Stomach (tissue), 9 donors: ENCODE data around the gene MTA3. TPM values are rescaled to one million over a fixed set of nuclear protein-coding genes. Genes with fewer than 3 reads are reported as not detected.
A peak's percentile ranks its signal among the peaks of the same experiment; 100 is the strongest.
"Not testable (repeated sequence)": the region's sequence is repeated elsewhere in the genome, so short reads cannot be mapped to it uniquely, and the experiment has no call there.

Experiments used
- DNase-seq, 2 donors: peaks; one replicate each; pipeline versions ENCODE4 v3.0.0 to v3.0.0-alpha.2; 2013 to 2019
- H3K27ac ChIP-seq, 5 donors: fragments of 200-600 bp in 4 of 5; sonication (generic) in 4 of 5; one replicate each; pipeline ENCODE4 v1.5.1; 2013 to 2019; ENCODE audit warnings: mild to moderate bottlenecking in 1 of 5, moderate library complexity in 1 of 5
- H3K27me3 ChIP-seq, 3 donors: fragments of 200-600 bp; sonication (generic); one replicate each; pipeline ENCODE4 v1.5.1; 2017 to 2019; ENCODE audit warnings: mixed run types in 1 of 3
- H3K36me3 ChIP-seq, 4 donors: fragments of 200-600 bp; sonication (generic); 1 replicate in 3 of 4; 2 replicates in 1 of 4; pipeline ENCODE4 v1.5.1; 2016 to 2019
- H3K4me1 ChIP-seq, 4 donors: fragments of 200-600 bp; sonication (generic); one replicate each; pipeline ENCODE4 v1.5.1; 2016 to 2019
- H3K4me3 ChIP-seq, 4 donors: fragments of 200-600 bp; sonication (generic) in 3 of 4; one replicate each; pipeline ENCODE4 v1.5.1; 2016 to 2019; ENCODE audit warnings: mild to moderate bottlenecking in 1 of 4
- H3K9me3 ChIP-seq, 4 donors: fragments of 200-600 bp; sonication (generic); one replicate each; pipeline ENCODE4 v1.5.1; 2016 to 2019
- CTCF ChIP-seq, 7 experiments: fragments of 450-650 bp in 4 of 7; fragments of 200-600 bp in 3 of 7; sonication (generic) in 3 of 7; IDR thresholded peaks; one replicate each; pipeline ENCODE4 v1.5.1; 2016 to 2019; ENCODE audit warnings: antibody characterized with exemption in 7 of 7, control low read depth in 2 of 7, mild to moderate bottlenecking in 1 of 7
- EP300 ChIP-seq: sonication (generic); formaldehyde crosslinking; IDR thresholded peaks from one replicate; pipeline ENCODE4 v1.6.1; 2017; ENCODE audit warnings: antibody characterized with exemption
- POLR2A ChIP-seq, 4 donors: fragments of 450-650 bp; IDR thresholded peaks; one replicate each; pipeline ENCODE4 v1.6.1; 2016; ENCODE audit warnings: antibody characterized with exemption in 4 of 4, control low read depth in 2 of 4, mild to moderate bottlenecking in 1 of 4, moderate library complexity in 1 of 4
- POLR2AphosphoS5 ChIP-seq, 3 donors: sonication (generic); formaldehyde crosslinking; IDR thresholded peaks; one replicate each; pipeline ENCODE4 v1.6.1; 2016; ENCODE audit warnings: antibody characterized with exemption in 3 of 3
- WGBS, 5 donors: extraction: QIAGEN DNeasy Blood & Tissue Kit in 3 of 5; methylation state at CpG; one replicate each; pipeline versions ENCODE4 v1.1.5 to v1.1.7; 2013 to 2018; 5-methylcytosine and 5-hydroxymethylcytosine counted together
- intact Hi-C: fragments of 100-400 bp; cut with DNase I; formaldehyde crosslinking; loops from one replicate; pipeline ENCODE4 v1.15.1; 2023; ENCODE audit warnings: low total_unique reads
- polyA plus RNA-seq, 3 donors: library from polyadenylated mRNA; stranded (reverse); fragments of 200-250 nt; gene quantifications; one replicate each; pipeline ENCODE4 v1.2.3, GENCODE V29; 2013
- total RNA-seq, 5 donors: library from RNA; depleted of rRNA; stranded (reverse); fragments of >200 nt; gene quantifications; one replicate each; pipeline versions ENCODE4 v1.1.0 to v1.2.3, GENCODE V29; 2014 to 2016
- donor health status: healthy with polysubstance abuse.
- donor health status: Bipolar disorder and iron deficiency.
- donor health status: healthy.

Gene MTA3
- total and polyA plus RNA-seq, 8 donors = 27.8 to 120 (median 49.1) TPM

- Histone ChIP-seq H3K4me1 (peaks cover 7 to 54% (median 29%) of the 10 kb centered on the region in 4 donors), H3K9me3 (no peaks in the 10 kb centered on the region), H3K27ac (no peak overlapping the region), H3K27me3 (no peaks in the 10 kb centered on the region), H3K36me3 (peaks cover 0 to 46% (median 33%) of the 10 kb centered on the region in 4 donors), H3K4me3 (no peak overlapping the region)
- no peak for TF ChIP-seq CTCF (IDR thresholded peaks at IDR 0.05)
- TF ChIP-seq POLR2A (IDR thresholded peaks at IDR 0.05) = no peak
- no peak for TF ChIP-seq EP300
- no peak for TF ChIP-seq POLR2AphosphoS5 (IDR thresholded peaks at IDR 0.05)
- WGBS, 5 donors = 98 to 100% (median 100%) methylated on average over 2 of the region's 2 CpGs
- no peak for DNase-seq
- intact Hi-C loops = no loop called here
Measured at GRCh38 chr2:42573256-42573655, 4.8 kb downstream of the MTA3 start.

- Histone ChIP-seq H3K9me3 (no peaks in the 10 kb centered on the region), H3K36me3 (peaks cover 2 to 65% (median 52%) of the 10 kb centered on the region in 4 donors), H3K27me3 (no peaks in the 10 kb centered on the region), H3K4me3 (no peak overlapping the region), H3K4me1 (peaks cover 0 to 51% (median 19%) of the 10 kb centered on the region in 4 donors), H3K27ac (no peak overlapping the region)
- DNase-seq = no peak
- intact Hi-C loops = no loop called here
- WGBS, 5 donors = 84 to 89% (median 86%) methylated on average over 3 of the region's 3 CpGs
- TF ChIP-seq POLR2AphosphoS5 (IDR thresholded peaks at IDR 0.05) = no peak
- no peak for TF ChIP-seq EP300
- TF ChIP-seq CTCF (IDR thresholded peaks at IDR 0.05) = no peak
Measured at GRCh38 chr2:42575458-42576064, 7.1 kb downstream of the MTA3 start.

- TF ChIP-seq EP300 (no peak), POLR2A (IDR thresholded peaks at IDR 0.05) (no peak), POLR2AphosphoS5 (IDR thresholded peaks at IDR 0.05) (no peak), CTCF (IDR thresholded peaks at IDR 0.05) (no peak)
- intact Hi-C loops = no loop called here
- H3K27me3 ChIP-seq = no peaks in the 10 kb centered on the region
- no peaks in the 10 kb centered on the region for H3K9me3 ChIP-seq
- 56 to 64% (median 58%) methylated on average over 2 of the region's 2 CpGs for WGBS, 5 donors
- H3K27ac ChIP-seq = no peak overlapping the region
- H3K4me3 ChIP-seq = no peak overlapping the region
- DNase-seq = no peak
- H3K4me1 ChIP-seq = peaks cover 0 to 36% (median 14%) of the 10 kb centered on the region in 4 donors
- H3K36me3 ChIP-seq = peaks cover 9 to 74% (median 60%) of the 10 kb centered on the region in 4 donors
Measured at GRCh38 chr2:42578621-42579020, 10.2 kb downstream of the MTA3 start.

- Histone ChIP-seq H3K36me3 (peaks cover 9 to 66% (median 51%) of the 10 kb centered on the region in 4 donors), H3K27me3 (no peaks in the 10 kb centered on the region), H3K9me3 (no peaks in the 10 kb centered on the region), H3K27ac (no peak overlapping the region), H3K4me3 (no peak overlapping the region), H3K4me1 (peaks cover 0 to 20% (median 9%) of the 10 kb centered on the region in 4 donors)
- intact Hi-C loops = no loop called here
- WGBS, 5 donors = 96 to 100% (median 98%) methylated on average over 5 to 6 of the region's 6 CpGs
- TF ChIP-seq EP300 (no peak), POLR2A (IDR thresholded peaks at IDR 0.05) (no peak), POLR2AphosphoS5 (IDR thresholded peaks at IDR 0.05) (no peak), CTCF (IDR thresholded peaks at IDR 0.05) (no peak)
- peak in 1 of 2 donors; percentile 10 for DNase-seq
Measured at GRCh38 chr2:42581257-42581656, 12.8 kb downstream of the MTA3 start.

- H3K27ac ChIP-seq, H3K4me3 ChIP-seq, H3K9me3 ChIP-seq, H3K27me3 ChIP-seq, DNase-seq, intact Hi-C loops, H3K4me1 ChIP-seq: not testable (repeated sequence)
- WGBS, 5 donors = 96 to 100% (median 98%) methylated on average over 3 of the region's 3 CpGs
- peaks cover 9 to 70% (median 42%) of the 10 kb centered on the region in 4 donors for H3K36me3 ChIP-seq
Measured at GRCh38 chr2:42584628-42585027, 16.2 kb downstream of the MTA3 start.
